ENCODE results near the gene DOK5.

The DOK5 gene

GRCh38 chr20:54606380-54606779 is 131.0 kb downstream of the DOK5 start:
- in situ Hi-C loops (cut with MboI; ENCODE audit: low sequenced_read_pairs): no loop called here

- in situ Hi-C loops (cut with MboI; ENCODE audit: low sequenced_read_pairs): no loop called here
Observed at GRCh38 chr20:54608039-54608745, 132.8 kb downstream of the DOK5 start.

- in situ Hi-C loops (cut with MboI; ENCODE audit: low sequenced_read_pairs): no loop called here
Observed at GRCh38 chr20:54608943-54609342, 133.6 kb downstream of the DOK5 start.

DNA sequence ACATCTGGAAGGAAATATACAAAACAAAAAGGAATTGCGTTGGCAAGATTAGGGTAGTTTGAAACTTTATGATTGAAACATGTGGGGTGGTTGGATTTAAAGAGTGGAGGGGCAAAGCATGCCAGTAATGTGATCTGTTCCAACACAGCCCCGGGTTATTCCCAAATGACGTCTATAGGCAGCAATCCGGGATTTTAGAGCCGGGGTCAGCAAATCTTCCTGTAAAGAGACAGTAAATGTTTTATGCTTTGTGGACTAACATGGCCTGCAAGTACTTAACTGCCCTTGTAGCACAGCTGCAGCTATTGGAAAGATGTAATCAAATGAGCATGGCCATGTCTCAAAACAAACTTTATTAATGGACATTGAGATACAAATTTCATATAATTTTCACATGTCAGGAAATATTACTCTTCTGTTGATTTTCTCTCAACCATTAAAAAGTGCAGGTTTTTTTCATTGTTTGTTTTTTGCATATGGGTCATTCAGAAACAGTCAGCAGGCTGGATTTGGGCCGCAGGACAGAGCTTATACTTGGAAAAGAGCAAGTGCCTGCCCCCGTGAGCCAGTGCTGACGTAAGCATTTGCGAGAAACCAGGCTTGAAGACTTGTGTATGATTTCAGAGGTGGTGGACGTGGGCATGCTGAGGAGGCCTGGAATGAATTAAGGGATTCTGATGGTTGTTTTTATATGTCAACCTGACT is 136.5 kb downstream of the DOK5 start:
- in situ Hi-C loops (cut with MboI; ENCODE audit: low sequenced_read_pairs): no loop called here

DNA sequence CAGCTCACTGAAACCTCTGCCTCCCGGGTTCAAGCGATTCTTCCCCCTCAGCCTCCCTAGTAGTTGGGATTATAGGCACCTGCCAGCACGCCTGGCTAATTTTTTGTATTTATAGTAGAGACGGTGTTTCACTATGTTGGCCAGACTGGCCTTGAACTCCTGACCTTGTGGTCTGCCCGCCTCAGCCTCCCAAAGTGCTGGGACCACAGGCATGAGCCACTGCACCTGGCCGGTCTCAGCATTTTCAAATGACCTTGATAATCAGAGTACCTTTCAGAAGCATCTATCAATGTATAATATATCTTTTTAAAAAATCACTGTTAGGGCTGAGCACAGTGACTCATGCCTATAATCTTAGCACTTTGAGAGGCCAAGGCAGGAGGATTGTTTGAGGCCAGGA is 143.0 kb downstream of the DOK5 start:
- in situ Hi-C loops (cut with MboI; ENCODE audit: low sequenced_read_pairs): no loop called here

GRCh38 chr20:54619181-54619580 is 143.8 kb downstream of the DOK5 start:
- in situ Hi-C loops (cut with MboI; ENCODE audit: low sequenced_read_pairs): no loop called here

GRCh38 chr20:54619682-54620081 is 144.3 kb downstream of the DOK5 start:
- in situ Hi-C loops (cut with MboI; ENCODE audit: low sequenced_read_pairs): no loop called here

DNA sequence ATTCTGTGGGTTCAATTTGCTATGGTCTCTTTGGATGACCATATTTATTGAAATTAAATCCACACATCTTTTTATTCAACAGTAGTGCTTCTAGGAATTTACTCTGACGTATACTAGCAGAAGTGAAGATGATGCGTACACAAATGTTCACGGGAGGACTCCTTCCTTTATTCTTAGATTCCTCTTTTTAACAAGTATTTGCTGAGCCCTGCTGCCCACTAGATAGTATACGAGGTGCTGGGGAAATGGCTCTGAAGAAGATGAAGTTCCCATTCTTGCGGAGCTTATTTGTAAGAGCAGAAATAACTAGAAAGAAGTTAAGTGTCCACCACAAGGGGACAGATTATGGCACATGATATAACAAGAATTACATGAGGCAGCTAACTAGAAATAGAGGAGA is 145.2 kb downstream of the DOK5 start:
- in situ Hi-C loops (cut with MboI; ENCODE audit: low sequenced_read_pairs): no loop called here

GRCh38 chr20:54622333-54623295 is 147.2 kb downstream of the DOK5 start:
- in situ Hi-C loops (cut with MboI; ENCODE audit: low sequenced_read_pairs): no loop called here

DNA sequence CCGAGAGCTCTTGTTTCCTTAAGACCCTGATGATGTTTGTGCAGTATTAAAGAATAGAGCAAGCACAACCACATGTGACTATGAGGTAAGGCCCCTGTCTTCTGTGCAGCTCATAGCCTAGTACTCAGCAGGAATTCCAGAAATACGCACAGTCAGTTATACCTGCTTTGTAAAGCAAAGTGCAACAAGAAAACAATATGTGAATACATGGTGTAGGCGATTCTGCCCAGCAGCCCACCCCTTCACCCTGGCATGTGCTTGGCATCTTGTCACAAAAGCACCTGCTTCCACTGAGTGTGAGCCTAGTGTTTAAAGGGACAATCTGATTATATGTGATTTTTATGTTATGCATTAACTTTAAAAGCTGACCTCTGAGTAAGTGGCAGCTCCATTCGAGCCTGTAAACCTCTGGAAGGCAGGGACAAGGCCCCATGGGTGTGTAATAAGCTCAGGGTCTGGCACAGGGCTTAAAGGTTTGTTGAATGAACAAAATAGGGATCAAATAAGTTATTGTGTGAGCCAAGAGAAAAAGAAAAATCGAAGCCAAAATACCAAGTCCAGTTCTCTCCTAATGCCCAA is 148.7 kb downstream of the DOK5 start:
- in situ Hi-C loops (cut with MboI; ENCODE audit: low sequenced_read_pairs): no loop called here

DNA sequence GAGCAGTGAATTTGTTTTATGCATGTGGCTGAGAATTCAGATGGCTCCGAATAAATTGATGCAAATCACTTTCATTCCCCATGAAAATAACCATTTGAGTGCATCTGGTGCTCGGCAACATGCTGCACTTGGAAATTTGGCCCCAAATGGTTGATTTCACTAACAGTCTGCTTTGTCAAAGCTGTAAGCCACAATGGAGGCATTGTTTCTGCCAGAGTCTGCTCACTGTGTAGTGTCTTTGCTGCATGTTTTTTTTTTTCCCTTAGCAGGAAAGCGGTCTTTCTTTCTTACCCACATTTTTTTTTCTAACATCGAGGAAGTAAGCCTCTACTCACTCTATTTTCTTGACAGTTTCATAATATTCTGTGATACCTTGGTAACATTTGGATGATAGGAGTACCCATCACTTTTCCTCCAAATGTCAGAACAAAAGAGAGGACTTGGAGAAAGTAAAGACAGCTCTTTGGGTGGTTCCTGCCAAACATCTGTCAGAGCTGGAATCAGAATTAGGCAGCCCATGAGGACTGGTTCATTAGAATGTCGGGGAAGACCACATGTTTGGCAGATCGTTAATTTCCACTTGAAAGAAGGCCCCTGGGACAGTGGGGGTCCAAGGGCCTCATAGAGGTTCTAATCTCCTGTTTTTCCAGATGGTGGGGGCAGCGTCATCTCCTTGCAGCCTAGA is 149.5 kb downstream of the DOK5 start:
- in situ Hi-C loops (cut with MboI; ENCODE audit: low sequenced_read_pairs): loop anchor here (25.0 kb wide), 1 partner anchor 513 kb away; no protein-coding TSS in a partner anchor

GRCh38 chr20:54625497-54625896 is 150.1 kb downstream of the DOK5 start:
- in situ Hi-C loops (cut with MboI; ENCODE audit: low sequenced_read_pairs): loop anchor here (25.0 kb wide), 1 partner anchor 513 kb away; no protein-coding TSS in a partner anchor

- in situ Hi-C loops (cut with MboI; ENCODE audit: low sequenced_read_pairs): loop anchor here (25.0 kb wide), 1 partner anchor 514 kb away; no protein-coding TSS in a partner anchor
Observed at GRCh38 chr20:54626126-54626525, 150.7 kb downstream of the DOK5 start.

- in situ Hi-C loops (cut with MboI; ENCODE audit: low sequenced_read_pairs): loop anchor here (25.0 kb wide), 1 partner anchor 517 kb away; no protein-coding TSS in a partner anchor
Observed at GRCh38 chr20:54629632-54630031, 154.2 kb downstream of the DOK5 start.

DNA sequence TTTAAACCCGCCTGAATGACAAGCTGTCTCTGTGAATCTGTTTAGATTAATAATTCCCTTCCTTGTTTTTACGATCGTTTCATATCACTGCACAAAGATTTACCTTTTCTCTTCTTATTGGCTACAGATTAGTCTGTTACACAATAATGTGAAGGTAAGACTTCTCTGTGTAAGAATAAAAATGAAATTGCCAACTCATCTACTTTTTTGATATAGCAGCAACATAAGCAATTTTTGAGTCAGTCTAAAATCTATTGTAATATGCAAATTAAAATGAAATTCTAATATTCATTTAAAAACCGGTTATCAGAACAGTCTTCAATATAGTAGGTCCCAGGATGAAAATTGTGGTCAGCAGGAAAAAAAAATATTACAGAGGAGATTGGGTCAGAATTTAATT is 155.2 kb downstream of the DOK5 start:
- in situ Hi-C loops (cut with MboI; ENCODE audit: low sequenced_read_pairs): loop anchor here (25.0 kb wide), 1 partner anchor 518 kb away; no protein-coding TSS in a partner anchor

DNA sequence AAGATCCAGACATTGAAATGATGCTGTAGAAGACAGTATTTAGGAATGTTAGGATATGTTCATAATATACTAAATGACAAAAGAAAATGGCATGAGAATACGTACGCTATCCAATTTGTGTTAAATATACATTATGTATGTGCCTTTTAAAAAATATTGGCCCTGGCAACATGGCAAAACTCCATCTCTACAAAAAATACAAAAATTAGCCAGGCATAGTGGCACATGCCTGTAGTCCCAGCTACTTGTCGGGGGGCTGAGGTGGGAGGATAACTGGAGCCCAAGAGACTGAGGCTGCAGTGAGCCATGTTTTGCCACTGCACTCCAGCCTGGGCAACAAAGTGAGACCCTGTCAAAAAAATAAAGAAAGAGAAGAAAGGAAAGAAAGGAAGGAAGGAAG is 155.7 kb downstream of the DOK5 start:
- in situ Hi-C loops (cut with MboI; ENCODE audit: low sequenced_read_pairs): loop anchor here (25.0 kb wide), 1 partner anchor 519 kb away; no protein-coding TSS in a partner anchor

- in situ Hi-C loops (cut with MboI; ENCODE audit: low sequenced_read_pairs): loop anchor here (25.0 kb wide), 1 partner anchor 521 kb away; no protein-coding TSS in a partner anchor
Observed at GRCh38 chr20:54633374-54634355, 158.3 kb downstream of the DOK5 start.

GRCh38 chr20:54636575-54636974 is 161.2 kb downstream of the DOK5 start:
- in situ Hi-C loops (cut with MboI; ENCODE audit: low sequenced_read_pairs): loop anchor here (25.0 kb wide), 1 partner anchor 524 kb away; no protein-coding TSS in a partner anchor

DNA sequence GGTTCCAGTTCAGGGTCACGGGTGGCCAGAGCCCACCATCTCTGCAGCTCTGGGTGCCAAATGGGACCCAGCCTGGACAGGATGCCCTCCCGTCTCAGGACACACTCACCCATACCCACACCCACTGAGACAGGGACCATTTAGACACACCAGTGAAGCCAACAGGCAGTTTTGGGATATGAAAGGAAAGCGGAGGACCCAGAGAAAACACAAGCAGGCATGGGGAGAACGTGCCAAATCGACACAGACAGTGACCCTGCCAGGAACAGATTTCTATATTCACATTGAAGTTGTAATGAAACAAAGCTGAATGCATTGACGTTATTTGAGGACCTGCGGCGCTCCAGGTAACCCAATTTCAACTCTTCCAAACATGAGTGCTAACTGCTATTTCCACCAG is 164.5 kb downstream of the DOK5 start:
- in situ Hi-C loops (cut with MboI; ENCODE audit: low sequenced_read_pairs): loop anchor here (25.0 kb wide), 1 partner anchor 528 kb away; no protein-coding TSS in a partner anchor

Data from HL-60/S4 treated with phorbol 12-myristate 13-acetate at 8.2 ng/mL for 4 days and 3 days (cell line).